Mesendoderm (in vitro differentiated cells): Measurements from ENCODE around the gene BRWD1.

Experiments
- DNase-seq: peaks from one replicate; pipeline ENCODE4 v3.0.0; 2013
- H2AK5ac ChIP-seq: 2 replicates; pipeline ENCODE4 v1.6.1; 2013; ENCODE audit warnings: low read length, inconsistent platforms
- H2BK120ac ChIP-seq: 2 replicates; pipeline ENCODE4 v1.6.1; 2013; ENCODE audit warnings: low read depth, mild to moderate bottlenecking, low read length, moderate library complexity, mixed read lengths
- H2BK15ac ChIP-seq: replicated peaks from 2 replicates; pipeline ENCODE4 v1.6.1; 2013; ENCODE audit warnings: low read depth, mild to moderate bottlenecking, moderate library complexity
- H2BK5ac ChIP-seq: 2 replicates; pipeline ENCODE4 v1.6.1; 2013; ENCODE audit warnings: low read length, inconsistent platforms
- H3K18ac ChIP-seq: 2 replicates; pipeline ENCODE4 v1.6.1; 2013; ENCODE audit warnings: mild to moderate bottlenecking, low read length, mixed read lengths
- H3K23ac ChIP-seq: one replicate; pipeline ENCODE4 v1.6.1; 2013; ENCODE audit warnings: low read length
- H3K27ac ChIP-seq: 2 replicates; pipeline ENCODE4 v1.5.1; 2013; ENCODE audit warnings: low read depth, mild to moderate bottlenecking, inconsistent platforms, low read length, moderate library complexity
- H3K27me3 ChIP-seq: 2 replicates; pipeline ENCODE4 v1.6.1; 2013; ENCODE audit warnings: low read length, control low read depth, mild to moderate bottlenecking, inconsistent platforms; ENCODE audit not compliant: insufficient read depth, poor library complexity
- H3K36me3 ChIP-seq: 2 replicates; pipeline ENCODE4 v1.6.1; 2013; ENCODE audit warnings: low read length, inconsistent platforms; ENCODE audit not compliant: control insufficient read depth, insufficient read depth
- H3K4ac ChIP-seq: one replicate; pipeline ENCODE4 v1.6.1; 2013; ENCODE audit warnings: low read depth, mild to moderate bottlenecking, low read length, moderate library complexity
- H3K4me1 ChIP-seq: 2 replicates; pipeline ENCODE4 v1.6.1; 2013; ENCODE audit warnings: low read depth, low read length, inconsistent platforms; ENCODE audit not compliant: control insufficient read depth
- H3K4me2 ChIP-seq: 2 replicates; pipeline ENCODE4 v1.6.1; 2013; ENCODE audit warnings: low read length
- H3K4me3 ChIP-seq: 2 replicates; pipeline ENCODE4 v1.5.1; 2013; ENCODE audit warnings: mild to moderate bottlenecking, low read length
- H3K56ac ChIP-seq: one replicate; pipeline ENCODE4 v1.6.1; 2013; ENCODE audit warnings: low read length
- H3K79me1 ChIP-seq: 2 replicates; pipeline ENCODE4 v1.6.1; 2013; ENCODE audit warnings: low read length, inconsistent platforms
- H3K79me2 ChIP-seq: 2 replicates; pipeline ENCODE4 v1.6.1; 2013; ENCODE audit warnings: mild to moderate bottlenecking, low read length; ENCODE audit not compliant: control insufficient read depth, insufficient read depth
- H3K9ac ChIP-seq: 2 replicates; pipeline ENCODE4 v1.6.1; 2013; ENCODE audit warnings: low read length, inconsistent platforms
- H4K5ac ChIP-seq: one replicate; pipeline ENCODE4 v1.6.1; 2013; ENCODE audit warnings: low read length
- H4K8ac ChIP-seq: one replicate; pipeline ENCODE4 v1.6.1; 2013; ENCODE audit warnings: low read depth, mild to moderate bottlenecking, control low read depth, low read length, moderate library complexity
- WGBS: extraction: QIAGEN DNeasy Blood & Tissue Kit; methylation state at CpG from one replicate; pipeline ENCODE4 v1.1.7; 2013; ENCODE audit warnings: low lambda C conversion rate, missing lambda C conversion rate; ENCODE audit not compliant: insufficient coverage; ENCODE audit errors: extremely low coverage; 5-methylcytosine and 5-hydroxymethylcytosine counted together

BRWD1 gene

DNA sequence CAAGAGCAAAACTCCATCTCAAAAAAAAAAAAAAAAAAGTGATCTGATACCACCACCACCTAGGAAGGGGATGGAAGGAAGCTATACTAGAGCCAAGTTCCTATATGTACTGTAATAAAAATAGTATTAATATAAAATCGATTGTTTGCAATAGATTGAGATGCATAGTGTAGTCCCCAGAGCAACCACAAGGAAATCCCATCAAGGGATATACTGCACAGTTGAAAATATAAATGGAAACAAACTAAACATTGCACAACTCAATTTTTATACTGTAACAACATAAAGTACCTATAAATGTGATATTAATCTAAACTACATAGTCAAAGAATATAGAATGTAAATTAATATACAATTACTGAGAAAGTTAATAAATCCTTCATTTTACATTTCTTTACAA lies 109.3 kb downstream of the BRWD1 start:
- H2AK5ac ChIP-seq = no peak overlapping the region
- H3K23ac ChIP-seq = no peak overlapping the region
- H3K4me2 ChIP-seq = no peak overlapping the region
- no peaks in the 10 kb centered on the region for H3K4me1 ChIP-seq
- H3K56ac ChIP-seq = no peak overlapping the region
- no peak overlapping the region for H2BK5ac ChIP-seq
- no peak overlapping the region for H2BK120ac ChIP-seq
- H3K36me3 ChIP-seq = peaks cover 3% of the 10 kb centered on the region
- no peak overlapping the region for H3K18ac ChIP-seq
- no peak overlapping the region for H3K27ac ChIP-seq
- WGBS = no CpG with 5 or more reads among the region's 1 CpG
- no peaks in the 10 kb centered on the region for H3K79me2 ChIP-seq
- no peak overlapping the region for H3K4me3 ChIP-seq
- H4K5ac ChIP-seq = no peak overlapping the region
- H4K8ac ChIP-seq = no peak overlapping the region
- DNase-seq = no peak
- no peak overlapping the region for H3K4ac ChIP-seq
- H3K27me3 ChIP-seq = no peaks in the 10 kb centered on the region
- no peak overlapping the region for H2BK15ac ChIP-seq
- no peak overlapping the region for H3K9ac ChIP-seq
- no peaks in the 10 kb centered on the region for H3K79me1 ChIP-seq

DNA sequence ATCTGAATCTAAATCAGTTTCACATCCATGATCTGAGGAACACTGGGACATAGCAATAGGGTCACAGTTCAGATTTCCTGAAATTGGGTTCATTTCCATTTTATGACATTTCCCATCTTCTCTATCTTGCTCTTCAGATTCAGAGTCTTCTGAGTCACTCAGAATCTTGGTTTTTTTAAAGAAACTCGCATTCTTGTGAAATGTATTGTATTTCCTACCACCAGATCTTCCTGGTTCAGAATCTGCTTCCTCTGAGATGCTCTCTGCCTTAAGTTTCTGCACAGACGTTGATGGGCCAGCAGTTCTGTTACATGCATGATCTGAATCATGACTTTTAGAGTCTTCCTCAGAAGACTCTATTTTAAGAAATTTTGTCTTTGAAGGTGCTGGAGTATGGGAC lies 114.6 kb downstream of the BRWD1 start:
- H3K27me3 ChIP-seq = no peaks in the 10 kb centered on the region
- no peak overlapping the region for H2BK120ac ChIP-seq
- DNase-seq = no peak
- H3K4me1 ChIP-seq = no peaks in the 10 kb centered on the region
- no peak overlapping the region for H3K27ac ChIP-seq
- no peak overlapping the region for H3K23ac ChIP-seq
- H2AK5ac ChIP-seq = no peak overlapping the region
- no peak overlapping the region for H3K4me2 ChIP-seq
- no peaks in the 10 kb centered on the region for H3K79me2 ChIP-seq
- H4K5ac ChIP-seq = no peak overlapping the region
- no peak overlapping the region for H2BK5ac ChIP-seq
- no peak overlapping the region for H3K9ac ChIP-seq
- H4K8ac ChIP-seq = no peak overlapping the region
- H3K4me3 ChIP-seq = no peak overlapping the region
- no peak overlapping the region for H3K4ac ChIP-seq
- H3K56ac ChIP-seq = no peak overlapping the region
- no peak overlapping the region for H3K18ac ChIP-seq
- peaks cover 3% of the 10 kb centered on the region for H3K36me3 ChIP-seq
- no peak overlapping the region for H2BK15ac ChIP-seq
- no peaks in the 10 kb centered on the region for H3K79me1 ChIP-seq
- WGBS = no CpG with 5 or more reads among the region's 2 CpGs

DNA sequence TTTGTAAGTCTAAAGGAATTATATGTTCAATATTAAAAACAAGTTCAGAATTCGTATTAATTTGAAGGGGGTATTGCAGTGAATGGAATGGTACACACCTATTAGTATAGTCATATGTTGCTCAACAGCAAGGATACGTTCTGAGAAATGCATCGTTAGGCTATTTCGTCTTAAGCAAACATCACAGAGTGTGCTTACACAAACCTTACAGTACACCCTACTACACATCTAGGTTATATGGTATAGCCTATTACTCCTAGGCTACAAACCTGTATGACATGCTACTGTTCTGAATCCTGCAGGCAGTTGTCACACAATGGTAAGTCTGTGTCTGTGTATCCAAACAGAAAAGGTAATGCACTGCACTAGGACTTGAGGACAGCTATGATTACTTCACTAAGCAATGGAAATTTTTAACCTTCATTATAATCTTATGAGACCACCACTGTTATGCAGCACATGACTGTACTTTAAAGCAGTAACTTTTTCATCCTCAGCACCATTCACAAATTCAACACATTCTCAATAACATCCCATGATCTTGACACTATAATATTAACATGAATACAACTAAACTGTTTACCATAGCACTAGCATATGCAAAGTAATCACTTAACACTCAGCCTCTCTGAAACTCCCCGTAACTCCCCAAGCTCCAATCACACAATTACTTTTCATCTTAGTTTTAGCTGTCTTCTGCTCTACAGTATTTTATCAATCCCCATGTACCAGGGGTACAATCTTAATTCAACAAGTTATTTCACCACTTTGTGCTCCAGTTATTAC lies 115.8 kb downstream of the BRWD1 start:
- Histone ChIP-seq H3K4me1 (no peaks in the 10 kb centered on the region), H3K79me2 (no peaks in the 10 kb centered on the region), H2BK5ac (no peak overlapping the region), H3K27me3 (no peaks in the 10 kb centered on the region), H3K4me3 (no peak overlapping the region), H3K4ac (no peak overlapping the region), H3K79me1 (no peaks in the 10 kb centered on the region), H3K56ac (no peak overlapping the region), H3K36me3 (peaks cover 3% of the 10 kb centered on the region), H4K8ac (no peak overlapping the region), H4K5ac (no peak overlapping the region), H3K9ac (no peak overlapping the region), H2AK5ac (no peak overlapping the region), H3K23ac (no peak overlapping the region), H2BK120ac (no peak overlapping the region), H3K18ac (no peak overlapping the region), H3K4me2 (no peak overlapping the region), H2BK15ac (no peak overlapping the region), H3K27ac (no peak overlapping the region)
- WGBS = no CpG with 5 or more reads among the region's 5 CpGs
- DNase-seq = no peak

DNA sequence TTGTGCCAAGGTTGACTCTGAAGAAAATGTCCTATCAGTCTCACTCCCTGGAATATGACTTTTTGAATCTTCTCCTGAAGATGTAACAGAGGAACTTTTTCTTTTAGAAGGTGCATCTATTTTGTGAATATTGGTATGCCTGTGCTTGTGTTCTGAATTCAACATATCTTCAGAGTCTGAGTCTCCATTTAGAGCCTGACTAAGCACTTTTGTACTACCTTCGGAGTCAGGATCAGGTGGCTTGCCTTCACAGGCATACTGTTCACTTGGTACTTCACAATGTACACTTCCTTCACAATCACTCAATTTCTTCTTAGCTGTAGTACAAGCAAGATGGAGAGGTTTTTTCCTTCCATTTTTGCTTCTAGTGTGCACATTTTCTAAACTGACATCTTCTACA lies 116.6 kb downstream of the BRWD1 start:
- no peak overlapping the region for H2BK120ac ChIP-seq
- H3K27ac ChIP-seq = no peak overlapping the region
- H3K4me2 ChIP-seq = no peak overlapping the region
- no peak overlapping the region for H3K23ac ChIP-seq
- no peaks in the 10 kb centered on the region for H3K4me1 ChIP-seq
- H2AK5ac ChIP-seq = no peak overlapping the region
- no peaks in the 10 kb centered on the region for H3K27me3 ChIP-seq
- H4K5ac ChIP-seq = no peak overlapping the region
- H3K56ac ChIP-seq = no peak overlapping the region
- no peak overlapping the region for H2BK5ac ChIP-seq
- H3K9ac ChIP-seq = no peak overlapping the region
- no peak overlapping the region for H2BK15ac ChIP-seq
- H3K4me3 ChIP-seq = no peak overlapping the region
- no peak for DNase-seq
- H4K8ac ChIP-seq = no peak overlapping the region
- H3K79me1 ChIP-seq = no peaks in the 10 kb centered on the region
- H3K4ac ChIP-seq = no peak overlapping the region
- H3K36me3 ChIP-seq = peaks cover 3% of the 10 kb centered on the region
- WGBS = no CpG with 5 or more reads among the region's 1 CpG
- no peaks in the 10 kb centered on the region for H3K79me2 ChIP-seq
- H3K18ac ChIP-seq = no peak overlapping the region

DNA sequence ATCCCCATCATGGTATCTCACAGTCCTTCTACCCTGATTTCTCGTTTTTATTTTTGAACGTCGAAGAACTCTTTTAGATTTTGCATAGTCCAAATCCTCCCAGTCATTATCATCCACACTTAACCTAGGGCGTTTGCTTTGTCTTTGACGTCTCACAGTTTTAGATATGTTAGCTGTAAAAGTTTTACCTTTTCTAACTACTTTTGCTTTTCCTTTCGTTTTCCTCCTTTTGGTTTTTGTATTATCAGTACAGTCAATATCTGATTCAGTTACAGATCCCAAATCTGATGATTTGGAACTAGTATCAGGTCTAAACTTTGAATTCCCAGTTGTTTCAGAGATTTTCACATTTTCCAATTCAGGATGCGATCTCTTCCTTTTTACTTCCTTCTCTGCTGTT lies 117.1 kb downstream of the BRWD1 start:
- Histone ChIP-seq H3K4me2 (no peak overlapping the region), H2AK5ac (no peak overlapping the region), H2BK5ac (no peak overlapping the region), H4K8ac (no peak overlapping the region), H3K36me3 (peaks cover 3% of the 10 kb centered on the region), H3K56ac (no peak overlapping the region), H3K27ac (no peak overlapping the region), H3K4me1 (no peaks in the 10 kb centered on the region), H3K18ac (no peak overlapping the region), H3K4ac (no peak overlapping the region), H2BK120ac (no peak overlapping the region), H3K23ac (no peak overlapping the region), H2BK15ac (no peak overlapping the region), H3K9ac (no peak overlapping the region), H3K4me3 (no peak overlapping the region), H3K79me2 (no peaks in the 10 kb centered on the region), H3K79me1 (no peaks in the 10 kb centered on the region), H4K5ac (no peak overlapping the region), H3K27me3 (no peaks in the 10 kb centered on the region)
- DNase-seq = no peak
- WGBS = no CpG with 5 or more reads among the region's 7 CpGs

DNA sequence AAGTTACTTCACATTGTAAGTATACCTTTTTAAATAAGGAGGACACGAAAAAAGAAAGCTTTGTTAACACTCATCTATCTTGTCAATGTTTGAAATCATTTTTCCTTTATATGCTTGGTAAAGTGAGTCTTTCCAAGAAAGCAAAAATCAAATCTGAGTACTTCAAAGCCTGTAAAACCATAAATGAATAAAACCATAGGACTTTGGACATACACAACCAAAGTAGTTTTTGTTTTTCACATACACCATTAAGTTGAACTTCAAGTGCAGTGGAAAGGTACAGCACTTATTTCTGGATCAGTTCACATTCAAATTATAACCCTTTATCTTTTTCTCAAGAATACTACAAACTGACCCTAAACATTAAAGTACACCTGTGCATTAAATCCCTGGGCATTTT lies 120.1 kb downstream of the BRWD1 start:
- no peaks in the 10 kb centered on the region for H3K27me3 ChIP-seq
- H4K8ac ChIP-seq = no peak overlapping the region
- no peak overlapping the region for H2BK5ac ChIP-seq
- no CpG with 5 or more reads among the region's 1 CpG for WGBS
- H3K4ac ChIP-seq = no peak overlapping the region
- H2AK5ac ChIP-seq = no peak overlapping the region
- H3K9ac ChIP-seq = no peak overlapping the region
- no peaks in the 10 kb centered on the region for H3K4me1 ChIP-seq
- no peaks in the 10 kb centered on the region for H3K79me2 ChIP-seq
- H3K23ac ChIP-seq = no peak overlapping the region
- no peak overlapping the region for H3K4me2 ChIP-seq
- H3K36me3 ChIP-seq = peaks cover 2% of the 10 kb centered on the region
- H3K56ac ChIP-seq = no peak overlapping the region
- H2BK15ac ChIP-seq = no peak overlapping the region
- no peak overlapping the region for H3K4me3 ChIP-seq
- H3K79me1 ChIP-seq = no peaks in the 10 kb centered on the region
- no peak overlapping the region for H3K18ac ChIP-seq
- H2BK120ac ChIP-seq = no peak overlapping the region
- no peak for DNase-seq
- H3K27ac ChIP-seq = no peak overlapping the region
- no peak overlapping the region for H4K5ac ChIP-seq
